ENCODE measurements around the gene RNF103.
"Not testable (repeated sequence)": the region's sequence is repeated elsewhere in the genome, so short reads cannot be mapped to it uniquely, and the experiment has no call there.

Gene RNF103

GRCh38 chr2:86622519-86623042 lies 1.1 kb downstream of the RNF103 start:
- DNase-seq, result no peak

GRCh38 chr2:86621280-86621943 lies 2.3 kb downstream of the RNF103 start:
- DNase-seq, result no peak

- no peak for DNase-seq
Observed at GRCh38 chr2:86617738-86618137, 5.9 kb downstream of the RNF103 start.

GRCh38 chr2:86617153-86617552 lies 6.5 kb downstream of the RNF103 start:
- no peak for DNase-seq

GRCh38 chr2:86616502-86616901 lies 7.2 kb downstream of the RNF103 start:
- DNase-seq, result no peak

- no peak for DNase-seq
Observed at GRCh38 chr2:86615596-86615995, 8.1 kb downstream of the RNF103 start.

GRCh38 chr2:86613515-86613914 lies 10.2 kb downstream of the RNF103 start:
- DNase-seq, result no peak

- no peak for DNase-seq
Observed at GRCh38 chr2:86610871-86611270, 12.8 kb downstream of the RNF103 start.

GRCh38 chr2:86608832-86609410 lies 14.7 kb downstream of the RNF103 start:
- no peak for DNase-seq

- no peak for DNase-seq
Observed at GRCh38 chr2:86603905-86604304, 19.8 kb downstream of the RNF103 start.

GRCh38 chr2:86598966-86599365 lies 24.7 kb downstream of the RNF103 start:
- no peak for DNase-seq

- DNase-seq, result no peak
Observed at GRCh38 chr2:86596118-86596517, 27.5 kb downstream of the RNF103 start.

- DNase-seq, result no peak
Observed at GRCh38 chr2:86593266-86593665, 30.4 kb downstream of the RNF103 start.

- DNase-seq, result no peak
Observed at GRCh38 chr2:86592547-86593230, 31.0 kb downstream of the RNF103 start.

- not testable (repeated sequence) for DNase-seq
Observed at GRCh38 chr2:86589701-86590100, 34.0 kb downstream of the RNF103 start.

- no peak for DNase-seq
Observed at GRCh38 chr2:86584151-86584913, 39.3 kb downstream of the RNF103 start.

- no peak for DNase-seq
Observed at GRCh38 chr2:86580560-86580959, 43.1 kb downstream of the RNF103 start.

- DNase-seq, result no peak
Observed at GRCh38 chr2:86577817-86578456, 45.7 kb downstream of the RNF103 start.

GRCh38 chr2:86570059-86570458 lies 53.6 kb downstream of the RNF103 start:
- no peak for DNase-seq

GRCh38 chr2:86566821-86567190 lies 56.9 kb downstream of the RNF103 start:
- DNase-seq, result no peak

- no peak for DNase-seq
Observed at GRCh38 chr2:86566158-86566820, 57.4 kb downstream of the RNF103 start.

- no peak for DNase-seq
Observed at GRCh38 chr2:86563650-86564061, 60.0 kb downstream of the RNF103 start.
